HEK293 (cell line): Measurements from ENCODE around the gene UPK3A.
A peak's percentile ranks its signal among the peaks of the same experiment; 100 is the strongest.
"Not testable (repeated sequence)": the region's sequence is repeated elsewhere in the genome, so short reads cannot be mapped to it uniquely, and the experiment has no call there.

Source experiments
- CTCF ChIA-PET: fragments of 350-600 bp; formaldehyde crosslinking; extraction: SDS; loops from one replicate; lab custom pipeline; 2021; ENCODE audit warnings: antibody characterized with exemption; lab: Yijun Ruan, JAX
- POLR2A ChIA-PET: fragments of 300-600 bp; formaldehyde crosslinking; extraction: SDS; loops from one replicate; lab custom pipeline; 2020; ENCODE audit warnings: antibody characterized with exemption, inconsistent platforms; lab: Yijun Ruan, JAX
- H3K27ac ChIP-seq: fragments of 200-500 bp; sonication (Bioruptor generic); 2 replicates; pipeline ENCODE4 v1.5.1; 2014; ENCODE audit warnings: low read depth, low read length, control low read depth, inconsistent platforms; ENCODE audit errors: extremely low read depth
- H3K36me3 ChIP-seq, 2 experiments: fragments of 200-500 bp in 1 of 2; sonication (Bioruptor generic) in 1 of 2; 1 replicate in 1 of 2; 2 replicates in 1 of 2; pipeline ENCODE4 v1.5.1; 2014 to 2017; ENCODE audit warnings: inconsistent platforms in 2 of 2, low read length in 2 of 2; ENCODE audit not compliant: control insufficient read depth in 2 of 2, insufficient read depth in 1 of 2
- H3K4me1 ChIP-seq: fragments of 200-500 bp; sonication (Bioruptor generic); 2 replicates; pipeline ENCODE4 v1.5.1; 2014; ENCODE audit warnings: mild to moderate bottlenecking, low read length, inconsistent platforms; ENCODE audit not compliant: control insufficient read depth, insufficient read depth
- H3K4me3 ChIP-seq: 2 replicates; pipeline ENCODE4 v1.5.1; 2011; ENCODE audit warnings: low read depth, mild to moderate bottlenecking, control low read depth, low read length, moderate library complexity
- H3K9me3 ChIP-seq: fragments of 200-500 bp; sonication (Bioruptor generic); 2 replicates; pipeline ENCODE4 v1.5.1; 2014; ENCODE audit warnings: low read depth, low read length, inconsistent platforms; ENCODE audit not compliant: control insufficient read depth, insufficient read depth
- EGR2 ChIP-seq: fragments of 450-650 bp; formaldehyde crosslinking; IDR thresholded peaks from 2 replicates; pipeline ENCODE4 v1.5.1; 2016; ENCODE audit warnings: low read depth, missing biosample characterization, missing genetic modification characterization
- WT1 ChIP-seq: fragments of 450-650 bp; formaldehyde crosslinking; IDR thresholded peaks from 2 replicates; pipeline ENCODE4 v1.5.1; 2016; ENCODE audit warnings: missing biosample characterization, missing genetic modification characterization
- ZBTB48 ChIP-seq: fragments of 450-650 bp; formaldehyde crosslinking; IDR thresholded peaks from 2 replicates; pipeline ENCODE4 v1.5.1; 2016; ENCODE audit warnings: missing biosample characterization, missing genetic modification characterization
- ZFHX2 ChIP-seq: fragments of 450-650 bp; formaldehyde crosslinking; conservative IDR thresholded peaks from 2 replicates; pipeline ENCODE4 v1.5.1; 2016; ENCODE audit warnings: missing biosample characterization, missing genetic modification characterization
- ZFP41 ChIP-seq: fragments of 450-650 bp; formaldehyde crosslinking; IDR thresholded peaks from 2 replicates; pipeline ENCODE4 v1.5.1; 2016; ENCODE audit warnings: missing biosample characterization, missing genetic modification characterization, borderline replicate concordance
- ZNF121 ChIP-seq: fragments of 450-650 bp; formaldehyde crosslinking; IDR thresholded peaks from 2 replicates; pipeline ENCODE4 v1.5.1; 2016; ENCODE audit warnings: missing biosample characterization, missing genetic modification characterization
- ZNF132 ChIP-seq: fragments of 450-650 bp; formaldehyde crosslinking; IDR thresholded peaks from 2 replicates; pipeline ENCODE4 v1.5.1; 2017; ENCODE audit warnings: missing biosample characterization, missing genetic modification characterization, borderline replicate concordance
- ZNF157 ChIP-seq: fragments of 450-650 bp; formaldehyde crosslinking; IDR thresholded peaks from 2 replicates; pipeline ENCODE4 v1.5.1; 2016; ENCODE audit warnings: missing biosample characterization, missing genetic modification characterization
- ZNF23 ChIP-seq: fragments of 450-650 bp; formaldehyde crosslinking; IDR thresholded peaks from 2 replicates; pipeline ENCODE4 v1.5.1; 2016; ENCODE audit warnings: missing biosample characterization, missing genetic modification characterization, borderline replicate concordance
- ZNF324 ChIP-seq: fragments of 450-650 bp; formaldehyde crosslinking; IDR thresholded peaks from 2 replicates; pipeline ENCODE4 v1.5.1; 2016; ENCODE audit warnings: missing biosample characterization, missing genetic modification characterization
- ZNF394 ChIP-seq: fragments of 450-650 bp; formaldehyde crosslinking; IDR thresholded peaks from 2 replicates; pipeline ENCODE4 v1.5.1; 2016; ENCODE audit warnings: missing biosample characterization, missing genetic modification characterization, mild to moderate bottlenecking, moderate library complexity, borderline replicate concordance
- ZNF529 ChIP-seq: fragments of 450-650 bp; formaldehyde crosslinking; IDR thresholded peaks from 2 replicates; pipeline ENCODE4 v1.5.1; 2017; ENCODE audit warnings: missing genetic modification characterization, missing biosample characterization; ENCODE audit not compliant: insufficient replicate concordance
- ZNF571 ChIP-seq: fragments of 450-650 bp; formaldehyde crosslinking; IDR thresholded peaks from 2 replicates; pipeline ENCODE4 v1.5.0; 2017; ENCODE audit warnings: missing biosample characterization, missing genetic modification characterization
- ZNF701 ChIP-seq: fragments of 450-650 bp; formaldehyde crosslinking; IDR thresholded peaks from 2 replicates; pipeline ENCODE4 v1.5.1; 2016; ENCODE audit warnings: missing biosample characterization, missing genetic modification characterization
- ZNF707 ChIP-seq: fragments of 450-650 bp; formaldehyde crosslinking; IDR thresholded peaks from 2 replicates; pipeline ENCODE4 v1.5.1; 2016; ENCODE audit warnings: missing biosample characterization, missing genetic modification characterization
- TF ChIP-seq, protein P1 (sequence below): fragments of 450-650 bp; formaldehyde crosslinking; IDR thresholded peaks from 2 replicates; pipeline ENCODE4 v1.5.1; 2017; ENCODE audit warnings: missing biosample characterization, mild to moderate bottlenecking, missing genetic modification characterization, moderate library complexity
- TF ChIP-seq, protein P2 (sequence below): fragments of 450-650 bp; formaldehyde crosslinking; IDR thresholded peaks from 2 replicates; pipeline ENCODE4 v1.5.1; 2017; ENCODE audit warnings: missing biosample characterization, missing genetic modification characterization
- TF ChIP-seq, protein P3 (sequence below): fragments of 450-650 bp; formaldehyde crosslinking; IDR thresholded peaks from 2 replicates; pipeline ENCODE4 v1.5.1; 2016; ENCODE audit warnings: missing biosample characterization, missing genetic modification characterization
- TF ChIP-seq, protein P4 (sequence below): fragments of 450-650 bp; formaldehyde crosslinking; IDR thresholded peaks from 2 replicates; pipeline ENCODE4 v1.5.1; 2017; ENCODE audit warnings: missing biosample characterization, missing genetic modification characterization

UPK3A gene

DNA sequence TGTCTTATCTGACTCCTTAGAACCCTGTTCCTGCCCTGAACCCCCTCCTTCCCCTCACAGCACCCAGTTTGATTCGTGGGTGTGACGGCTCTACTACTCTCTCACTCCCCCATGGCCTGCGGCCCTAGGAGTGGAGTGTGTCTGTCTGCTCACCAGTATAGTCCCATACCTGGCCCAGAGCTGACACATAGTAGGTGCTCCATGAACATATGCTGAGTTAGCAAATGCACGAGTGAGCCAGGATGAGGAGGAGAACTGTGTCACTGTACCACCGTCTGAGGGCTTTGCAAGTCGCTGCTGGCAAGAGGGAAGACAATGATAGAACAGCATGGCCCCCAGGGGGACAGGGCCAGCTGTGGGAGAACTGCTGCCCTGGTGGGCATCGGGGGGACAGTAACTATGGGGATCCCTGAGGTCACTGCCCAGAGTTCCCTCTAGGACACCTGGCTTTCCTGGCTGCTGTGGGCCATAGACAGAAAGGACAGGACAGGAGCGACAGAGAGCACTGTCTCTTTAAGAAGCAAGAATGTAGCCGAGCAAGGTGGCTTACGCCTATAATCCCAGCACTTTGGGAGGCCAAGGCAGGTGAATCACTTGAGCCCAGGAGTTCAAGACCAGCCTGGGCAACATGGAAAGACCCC, 24.9 kb upstream of the UPK3A start (continued):
- TF ChIP-seq ZNF707 (tag by site-specific recombination) = no peak

DNA sequence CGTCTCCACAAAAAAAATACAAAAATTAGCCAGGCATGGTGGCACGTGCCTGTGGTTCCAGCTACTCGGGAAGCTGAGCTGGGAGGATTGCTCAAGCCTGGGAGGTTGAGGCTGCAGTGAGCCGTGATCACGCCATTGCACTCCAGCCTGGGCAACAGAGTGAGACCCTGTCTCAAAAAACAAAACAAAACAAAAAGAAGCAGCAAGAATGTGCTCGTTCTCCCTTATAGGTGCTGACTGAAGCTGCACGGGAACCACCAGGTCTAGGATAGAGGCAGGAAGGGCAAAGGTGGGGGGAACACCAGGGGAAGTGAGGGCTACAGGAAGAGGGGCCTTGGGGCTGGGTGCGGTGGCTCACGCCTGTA, 24.4 kb upstream of the UPK3A start:
- H3K4me3 ChIP-seq, CTCF ChIA-PET, H3K36me3 ChIP-seq, H3K27ac ChIP-seq, POLR2A ChIA-PET, H3K4me1 ChIP-seq, H3K9me3 ChIP-seq: not testable (repeated sequence)
- TF ChIP-seq ZNF121 (tag by site-specific recombination) = peak; percentile 51; the same call in 1 of the 2 replicates

DNA sequence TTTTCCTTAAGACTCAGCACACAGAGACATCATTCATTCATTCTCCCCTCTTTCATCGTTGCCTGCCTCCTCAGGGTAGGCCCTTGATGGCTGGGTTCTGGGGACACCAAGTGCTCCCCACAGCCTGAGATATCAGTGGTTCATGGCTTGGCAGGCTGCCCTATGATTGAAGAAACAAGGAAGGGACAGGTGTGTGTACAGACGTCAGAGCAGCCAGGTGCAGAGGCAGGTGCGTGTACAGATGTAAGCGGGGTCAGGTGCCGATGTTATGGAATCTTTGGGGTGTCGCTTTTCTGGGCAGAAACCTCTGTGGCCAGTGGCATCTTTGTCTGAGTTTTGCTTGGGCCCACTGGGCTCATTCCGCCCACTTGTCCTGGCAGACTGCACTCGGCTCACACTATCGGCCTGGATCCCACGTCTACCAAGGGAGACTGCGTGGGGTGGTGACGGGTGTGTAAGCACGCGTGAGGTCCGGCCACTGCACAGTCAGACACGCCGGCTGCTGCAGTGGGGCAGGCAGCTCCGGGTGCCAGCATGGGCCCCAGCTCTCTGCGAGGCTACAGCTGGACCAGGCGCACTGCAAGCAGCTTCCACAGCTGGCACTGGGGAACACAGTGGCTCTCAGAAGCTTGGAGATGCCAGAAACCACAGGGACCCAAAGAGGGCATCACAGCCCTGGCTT, 23.2 kb upstream of the UPK3A start:
- TF ChIP-seq ZNF157 (no peak), ZFP41 (tag by site-specific recombination) (no peak), ZNF394 (tag by site-specific recombination) (no peak), ZNF529 (no peak), EGR2 (peak; percentile 48; the same call in 1 of the 2 replicates), WT1 (no peak), ZNF23 (no peak), ZNF132 (tag by site-specific recombination) (no peak), ZFHX2 (tag by site-specific recombination) (peak; percentile 39; the same call in 1 of the 2 replicates), ZNF571 (no peak), ZNF701 (tag by site-specific recombination) (no peak), ZNF707 (tag by site-specific recombination) (no peak), ZBTB48 (no peak), ZNF324 (tag by site-specific recombination) (no peak)
- TF ChIP-seq, protein P1, sequence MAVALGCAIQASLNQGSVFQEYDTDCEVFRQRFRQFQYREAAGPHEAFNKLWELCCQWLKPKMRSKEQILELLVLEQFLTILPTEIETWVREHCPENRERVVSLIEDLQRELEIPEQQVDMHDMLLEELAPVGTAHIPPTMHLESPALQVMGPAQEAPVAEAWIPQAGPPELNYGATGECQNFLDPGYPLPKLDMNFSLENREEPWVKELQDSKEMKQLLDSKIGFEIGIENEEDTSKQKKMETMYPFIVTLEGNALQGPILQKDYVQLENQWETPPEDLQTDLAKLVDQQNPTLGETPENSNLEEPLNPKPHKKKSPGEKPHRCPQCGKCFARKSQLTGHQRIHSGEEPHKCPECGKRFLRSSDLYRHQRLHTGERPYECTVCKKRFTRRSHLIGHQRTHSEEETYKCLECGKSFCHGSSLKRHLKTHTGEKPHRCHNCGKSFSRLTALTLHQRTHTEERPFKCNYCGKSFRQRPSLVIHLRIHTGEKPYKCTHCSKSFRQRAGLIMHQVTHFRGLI = no peak
- TF ChIP-seq, protein P2, sequence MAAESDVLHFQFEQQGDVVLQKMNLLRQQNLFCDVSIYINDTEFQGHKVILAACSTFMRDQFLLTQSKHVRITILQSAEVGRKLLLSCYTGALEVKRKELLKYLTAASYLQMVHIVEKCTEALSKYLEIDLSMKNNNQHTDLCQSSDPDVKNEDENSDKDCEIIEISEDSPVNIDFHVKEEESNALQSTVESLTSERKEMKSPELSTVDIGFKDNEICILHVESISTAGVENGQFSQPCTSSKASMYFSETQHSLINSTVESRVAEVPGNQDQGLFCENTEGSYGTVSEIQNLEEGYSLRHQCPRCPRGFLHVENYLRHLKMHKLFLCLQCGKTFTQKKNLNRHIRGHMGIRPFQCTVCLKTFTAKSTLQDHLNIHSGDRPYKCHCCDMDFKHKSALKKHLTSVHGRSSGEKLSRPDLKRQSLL (tag by site-specific recombination) = no peak
- TF ChIP-seq, protein P3, sequence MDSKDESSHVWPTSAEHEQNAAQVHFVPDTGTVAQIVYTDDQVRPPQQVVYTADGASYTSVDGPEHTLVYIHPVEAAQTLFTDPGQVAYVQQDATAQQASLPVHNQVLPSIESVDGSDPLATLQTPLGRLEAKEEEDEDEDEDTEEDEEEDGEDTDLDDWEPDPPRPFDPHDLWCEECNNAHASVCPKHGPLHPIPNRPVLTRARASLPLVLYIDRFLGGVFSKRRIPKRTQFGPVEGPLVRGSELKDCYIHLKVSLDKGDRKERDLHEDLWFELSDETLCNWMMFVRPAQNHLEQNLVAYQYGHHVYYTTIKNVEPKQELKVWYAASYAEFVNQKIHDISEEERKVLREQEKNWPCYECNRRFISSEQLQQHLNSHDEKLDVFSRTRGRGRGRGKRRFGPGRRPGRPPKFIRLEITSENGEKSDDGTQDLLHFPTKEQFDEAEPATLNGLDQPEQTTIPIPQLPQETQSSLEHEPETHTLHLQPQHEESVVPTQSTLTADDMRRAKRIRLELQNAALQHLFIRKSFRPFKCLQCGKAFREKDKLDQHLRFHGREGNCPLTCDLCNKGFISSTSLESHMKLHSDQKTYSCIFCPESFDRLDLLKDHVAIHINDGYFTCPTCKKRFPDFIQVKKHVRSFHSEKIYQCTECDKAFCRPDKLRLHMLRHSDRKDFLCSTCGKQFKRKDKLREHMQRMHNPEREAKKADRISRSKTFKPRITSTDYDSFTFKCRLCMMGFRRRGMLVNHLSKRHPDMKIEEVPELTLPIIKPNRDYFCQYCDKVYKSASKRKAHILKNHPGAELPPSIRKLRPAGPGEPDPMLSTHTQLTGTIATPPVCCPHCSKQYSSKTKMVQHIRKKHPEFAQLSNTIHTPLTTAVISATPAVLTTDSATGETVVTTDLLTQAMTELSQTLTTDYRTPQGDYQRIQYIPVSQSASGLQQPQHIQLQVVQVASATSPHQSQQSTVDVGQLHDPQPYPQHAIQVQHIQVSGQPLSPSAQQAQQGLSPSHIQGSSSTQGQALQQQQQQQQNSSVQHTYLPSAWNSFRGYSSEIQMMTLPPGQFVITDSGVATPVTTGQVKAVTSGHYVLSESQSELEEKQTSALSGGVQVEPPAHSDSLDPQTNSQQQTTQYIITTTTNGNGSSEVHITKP (tag by site-specific recombination) = no peak
- TF ChIP-seq, protein P4, sequence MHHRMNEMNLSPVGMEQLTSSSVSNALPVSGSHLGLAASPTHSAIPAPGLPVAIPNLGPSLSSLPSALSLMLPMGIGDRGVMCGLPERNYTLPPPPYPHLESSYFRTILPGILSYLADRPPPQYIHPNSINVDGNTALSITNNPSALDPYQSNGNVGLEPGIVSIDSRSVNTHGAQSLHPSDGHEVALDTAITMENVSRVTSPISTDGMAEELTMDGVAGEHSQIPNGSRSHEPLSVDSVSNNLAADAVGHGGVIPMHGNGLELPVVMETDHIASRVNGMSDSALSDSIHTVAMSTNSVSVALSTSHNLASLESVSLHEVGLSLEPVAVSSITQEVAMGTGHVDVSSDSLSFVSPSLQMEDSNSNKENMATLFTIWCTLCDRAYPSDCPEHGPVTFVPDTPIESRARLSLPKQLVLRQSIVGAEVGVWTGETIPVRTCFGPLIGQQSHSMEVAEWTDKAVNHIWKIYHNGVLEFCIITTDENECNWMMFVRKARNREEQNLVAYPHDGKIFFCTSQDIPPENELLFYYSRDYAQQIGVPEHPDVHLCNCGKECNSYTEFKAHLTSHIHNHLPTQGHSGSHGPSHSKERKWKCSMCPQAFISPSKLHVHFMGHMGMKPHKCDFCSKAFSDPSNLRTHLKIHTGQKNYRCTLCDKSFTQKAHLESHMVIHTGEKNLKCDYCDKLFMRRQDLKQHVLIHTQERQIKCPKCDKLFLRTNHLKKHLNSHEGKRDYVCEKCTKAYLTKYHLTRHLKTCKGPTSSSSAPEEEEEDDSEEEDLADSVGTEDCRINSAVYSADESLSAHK (tag by site-specific recombination) = no peak
- Histone ChIP-seq H3K9me3 (no peaks in the 10 kb centered on the region), H3K27ac (no peak overlapping the region), H3K4me3 (no peak overlapping the region), H3K4me1 (peaks cover 3% of the 10 kb centered on the region; the same call in 1 of the 2 replicates), H3K36me3 (no peaks in the 10 kb centered on the region)
- POLR2A ChIA-PET = no interaction called here
- CTCF ChIA-PET = interaction anchor here (0.6 kb wide), 1 partner anchor 290 kb away, joined by 3 read pairs; no protein-coding TSS in a partner anchor
